A673 (cell line): ENCODE measurements around the gene PCIF1.

Source experiments
- CTCF ChIP-seq: fragments of 300-800, 200-600 bp; sonication (generic); conservative IDR thresholded peaks from 2 replicates; pipeline ENCODE4 v1.5.1; 2017; ENCODE audit warnings: low read depth, mild to moderate bottlenecking, antibody characterized with exemption, low read length, moderate library complexity, mixed read lengths
- EZH2 ChIP-seq: fragments of 200-600 bp; sonication (generic); IDR thresholded peaks from 2 replicates; pipeline ENCODE4 v1.6.1; 2017; ENCODE audit warnings: borderline replicate concordance, low read depth, mild to moderate bottlenecking, mixed read lengths, antibody characterized with exemption, low read length; ENCODE audit not compliant: poor library complexity, severe bottlenecking

- TF ChIP-seq EZH2, result no peak
- TF ChIP-seq CTCF, result no peak
Measured at GRCh38 chr20:45894797-45895196, 39.7 kb upstream of the PCIF1 start.
